HG03060 (cell line): ENCODE results near the gene APBB2.

Experiments used
- ATAC-seq: cut with Tn5 transposase; IDR thresholded peaks from one replicate; pipeline ENCODE4 v1.9.1; 2021; ENCODE audit warnings: low read depth, moderate number of reproducible peaks; ENCODE audit not compliant: unreplicated experiment

The APBB2 gene

DNA sequence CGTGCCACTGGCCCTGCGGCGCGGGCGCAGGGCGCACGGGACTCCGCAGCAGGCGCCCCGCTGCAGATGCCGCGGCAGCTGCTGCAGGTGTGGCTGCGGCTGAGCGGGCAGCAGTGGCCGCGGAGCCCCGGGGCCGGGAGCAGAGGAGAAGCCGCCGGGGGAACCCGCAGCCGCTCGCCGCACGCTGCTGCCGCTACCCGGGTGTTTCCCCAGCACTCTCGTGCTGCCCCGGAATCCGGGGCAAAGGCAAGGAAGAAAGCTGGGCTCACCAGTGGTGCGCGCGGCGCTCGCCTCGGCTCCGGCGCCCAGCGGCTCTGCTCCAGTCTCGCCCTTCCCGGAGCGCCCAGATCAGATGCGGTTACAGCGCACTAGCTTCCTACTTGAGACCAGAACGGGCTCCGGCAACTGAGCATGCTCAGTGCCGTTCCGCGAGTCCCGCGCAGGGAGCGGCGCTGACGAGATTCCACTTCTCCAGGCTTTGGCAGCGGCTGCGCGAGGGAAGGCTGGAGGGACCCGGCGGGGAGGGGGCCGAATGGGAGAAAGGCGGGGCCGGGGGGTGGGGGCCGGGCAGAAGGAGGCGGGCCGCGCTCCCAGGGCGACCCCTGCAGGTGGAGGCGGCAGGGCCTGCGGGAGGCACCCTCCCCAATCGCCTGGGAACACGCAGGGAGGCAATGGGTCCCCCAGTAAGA, at the start of gene APBB2:
Gene APBB2 (minus strand): TSS at position 407 of the 689 bp plus-strand sequence. CDS start 181,288 bp downstream, outside the sequence.
- no peak for ATAC-seq

GRCh38 chr4:41262198-41262597, 47.9 kb upstream of the APBB2 start:
- ATAC-seq = no peak

- ATAC-seq = no peak
Measured at GRCh38 chr4:41260116-41260733, 45.9 kb upstream of the APBB2 start.

DNA sequence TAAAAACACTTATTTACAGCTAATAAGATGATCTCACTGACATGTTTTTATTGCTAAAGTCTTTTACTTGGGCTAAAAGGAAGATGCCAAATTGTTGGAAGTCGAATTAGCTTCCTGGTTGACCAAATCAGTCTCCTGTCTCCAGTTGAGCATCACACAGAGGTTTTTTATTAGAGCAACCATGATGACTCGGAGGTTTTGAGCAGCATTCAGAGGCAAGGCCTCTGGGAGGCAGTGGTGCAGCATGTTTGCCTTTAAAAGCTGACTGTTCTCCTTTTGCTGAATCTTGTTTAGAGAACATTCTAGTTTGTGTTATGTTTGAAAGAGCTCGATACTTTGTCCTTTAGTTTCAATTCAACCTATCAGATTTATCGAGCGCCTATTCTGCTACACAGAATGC, 44.4 kb upstream of the APBB2 start:
- ATAC-seq = no peak

- no peak for ATAC-seq
Measured at GRCh38 chr4:41257906-41258305, 43.6 kb upstream of the APBB2 start.

DNA sequence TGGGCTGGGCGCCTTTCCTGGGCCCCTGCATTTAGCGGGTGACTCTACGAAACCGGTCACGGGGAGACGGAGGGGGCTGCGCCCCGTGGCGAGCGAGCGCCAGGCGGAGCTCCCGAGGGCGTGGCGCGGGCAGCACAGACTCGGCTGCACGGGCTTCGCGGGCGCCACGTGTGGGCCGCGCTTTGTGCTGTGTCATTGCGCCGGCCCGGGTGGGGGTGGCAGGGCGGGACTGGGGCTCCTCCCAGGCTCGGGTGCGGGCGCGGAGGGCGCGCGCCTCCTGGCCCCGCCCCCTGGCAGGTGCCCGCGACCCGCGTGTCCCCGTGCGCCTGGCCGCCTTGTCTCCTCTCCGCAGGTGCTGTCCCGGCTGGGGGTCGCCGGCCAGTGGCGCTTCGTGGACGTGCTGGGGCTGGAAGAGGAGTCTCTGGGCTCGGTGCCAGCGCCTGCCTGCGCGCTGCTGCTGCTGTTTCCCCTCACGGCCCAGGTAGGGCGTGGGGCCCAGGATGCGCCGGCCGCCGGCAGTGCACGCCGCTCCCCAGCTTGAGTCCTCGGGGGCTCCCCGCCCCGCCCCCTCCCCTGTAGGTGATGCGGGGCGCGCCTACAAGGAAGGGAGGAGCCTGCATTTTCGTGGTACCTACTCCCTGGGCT, 43.0 kb upstream of the APBB2 start:
- peak; percentile 28 for ATAC-seq

- peak; percentile 45 for ATAC-seq
Measured at GRCh38 chr4:41256740-41257256, 42.5 kb upstream of the APBB2 start, which contains the start of gene UCHL1. Gene UCHL1, plus strand, starts transcription at chr4:41256928. Its CDS starts 49 bp downstream, at chr4:41256977.

GRCh38 chr4:41256131-41256739, 41.9 kb upstream of the APBB2 start:
- no peak for ATAC-seq

DNA sequence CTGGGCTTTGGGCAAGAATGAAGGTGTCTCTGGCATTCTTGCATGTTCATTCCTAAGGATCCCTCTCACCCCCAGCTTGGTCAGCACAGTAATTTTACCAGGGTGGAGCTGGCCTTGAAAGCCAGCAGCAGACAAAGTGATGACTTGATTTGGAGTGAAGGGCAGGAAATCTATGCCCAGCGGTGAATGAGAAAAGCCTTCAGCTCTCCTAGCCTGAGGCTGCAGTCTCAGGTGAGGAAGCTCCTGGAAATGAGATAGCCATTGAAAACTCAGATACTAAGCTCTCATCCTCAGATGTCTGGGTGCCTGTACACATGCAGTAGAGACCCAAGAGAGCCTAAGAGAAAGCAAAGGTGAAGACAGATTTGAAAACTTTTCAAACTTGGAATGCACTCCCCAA, 31.6 kb upstream of the APBB2 start:
- ATAC-seq = no peak

DNA sequence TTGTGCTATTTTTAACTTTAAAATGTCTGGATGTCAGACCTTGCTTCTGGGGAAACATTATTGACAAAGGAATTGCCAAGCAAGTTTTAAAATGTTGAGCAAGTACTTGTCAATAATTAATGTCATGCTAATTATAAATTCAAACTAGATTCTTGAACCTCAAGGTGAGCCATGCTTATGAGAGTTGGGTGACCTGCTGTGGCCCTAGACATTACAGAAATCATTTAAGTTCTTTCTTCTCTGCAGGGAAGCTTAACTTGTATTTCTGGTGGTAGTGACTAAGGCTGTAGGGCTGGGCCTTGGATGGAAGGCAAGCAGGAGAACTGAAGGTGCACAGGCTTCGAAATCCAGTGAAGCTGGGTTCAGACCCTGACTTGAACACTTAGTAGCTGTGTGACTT, 27.6 kb upstream of the APBB2 start:
- no peak for ATAC-seq

GRCh38 chr4:41236508-41236907, 22.2 kb upstream of the APBB2 start:
- no peak for ATAC-seq

GRCh38 chr4:41236032-41236431, 21.7 kb upstream of the APBB2 start:
- ATAC-seq = no peak

GRCh38 chr4:41232856-41233255, 18.5 kb upstream of the APBB2 start:
- no peak for ATAC-seq

DNA sequence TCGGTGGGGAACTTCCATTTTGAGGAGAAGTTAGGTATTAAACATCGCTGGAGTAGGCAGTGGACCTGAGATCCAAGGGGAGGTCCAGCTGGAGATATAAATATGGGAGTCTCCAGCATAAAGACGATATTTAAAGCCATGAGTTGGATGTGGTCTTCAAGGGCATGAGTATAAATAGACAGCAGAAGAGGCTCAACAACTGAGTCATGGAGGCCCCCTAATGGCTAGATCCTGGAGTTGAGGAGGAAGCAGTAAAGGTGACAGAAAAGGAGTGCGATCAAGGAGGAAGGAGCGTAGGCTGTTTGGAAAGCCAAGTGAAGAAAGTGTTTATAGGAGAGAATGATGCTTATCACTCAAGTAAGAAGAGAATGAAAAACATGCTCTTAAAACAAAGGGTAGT, 18.1 kb upstream of the APBB2 start:
- no peak for ATAC-seq

- ATAC-seq = no peak
Measured at GRCh38 chr4:41227902-41228301, 13.6 kb upstream of the APBB2 start.

DNA sequence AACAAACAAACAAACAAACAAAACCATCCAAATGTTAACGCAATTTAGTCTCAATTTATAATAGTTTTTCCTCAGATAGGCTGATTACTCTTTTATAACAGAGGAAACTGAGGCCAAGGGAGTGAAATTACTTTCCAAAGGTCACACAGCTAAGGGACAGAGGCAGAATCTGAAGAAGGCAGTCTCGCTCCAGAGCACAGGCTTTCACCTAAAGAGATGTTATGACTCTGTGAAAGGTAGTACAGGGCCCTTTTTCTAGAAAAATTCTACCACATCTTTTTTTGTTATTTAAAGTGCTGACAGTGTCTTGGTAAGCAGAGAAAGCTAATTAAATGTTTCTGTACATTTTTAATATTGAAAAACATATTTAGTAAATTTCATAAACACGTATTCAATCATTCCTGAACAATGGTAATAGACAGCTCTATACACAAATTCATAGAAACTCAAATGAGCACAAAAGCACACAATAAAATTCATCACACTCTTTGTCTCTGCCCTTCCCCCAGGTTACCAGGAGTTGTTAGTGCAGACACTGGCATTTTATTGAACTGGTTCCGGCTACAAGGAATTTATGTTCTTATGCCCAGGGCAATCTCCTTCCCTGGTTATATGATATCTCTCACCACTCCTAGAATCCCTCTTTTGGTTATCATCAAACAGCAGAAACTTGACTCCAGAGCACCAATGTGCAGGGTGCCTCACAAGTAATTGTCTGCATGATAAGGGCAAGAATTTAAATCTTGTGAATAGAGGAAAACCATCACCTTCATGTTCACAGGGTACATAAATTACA, 7.7 kb upstream of the APBB2 start:
- ATAC-seq = no peak

- ATAC-seq = no peak
Measured at GRCh38 chr4:41219421-41219950, 5.1 kb upstream of the APBB2 start.

DNA sequence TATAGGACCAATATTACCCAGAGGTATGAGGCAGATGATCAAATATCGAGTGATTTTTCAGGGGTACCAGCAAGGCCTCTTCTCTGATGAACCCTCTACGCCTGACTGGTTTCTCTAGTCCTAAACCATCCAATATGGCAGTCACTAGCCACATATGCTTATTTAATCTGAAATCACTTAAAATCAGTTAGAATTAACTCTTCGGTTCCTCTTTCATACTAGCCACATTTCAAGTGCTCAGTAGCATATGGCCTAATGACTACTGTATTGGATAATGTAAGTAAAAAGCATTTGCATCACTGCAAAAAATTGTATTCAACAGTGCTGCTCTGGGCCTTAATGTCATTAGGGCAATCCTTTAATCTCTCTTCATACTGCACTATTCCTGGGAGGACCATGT, 4.4 kb upstream of the APBB2 start:
- no peak for ATAC-seq

DNA sequence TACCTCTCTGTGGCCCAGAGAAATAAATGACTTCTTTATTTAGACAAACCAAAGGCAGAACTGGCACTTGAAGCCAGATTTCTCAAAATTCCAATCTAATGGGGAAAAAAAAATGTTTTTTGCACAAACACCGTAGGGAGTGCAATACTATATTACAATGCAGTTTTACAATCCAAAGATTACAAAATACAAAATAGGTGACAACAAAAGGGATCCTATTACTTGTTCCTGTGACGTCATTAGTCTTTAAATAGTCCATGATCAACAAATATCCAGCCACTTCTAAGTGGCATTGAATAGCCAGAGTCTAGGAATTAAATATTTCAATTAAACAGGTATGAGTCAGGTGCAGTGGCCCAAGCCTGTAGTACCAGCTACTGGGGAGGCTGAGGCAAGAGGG, 3.0 kb upstream of the APBB2 start:
- no peak for ATAC-seq

DNA sequence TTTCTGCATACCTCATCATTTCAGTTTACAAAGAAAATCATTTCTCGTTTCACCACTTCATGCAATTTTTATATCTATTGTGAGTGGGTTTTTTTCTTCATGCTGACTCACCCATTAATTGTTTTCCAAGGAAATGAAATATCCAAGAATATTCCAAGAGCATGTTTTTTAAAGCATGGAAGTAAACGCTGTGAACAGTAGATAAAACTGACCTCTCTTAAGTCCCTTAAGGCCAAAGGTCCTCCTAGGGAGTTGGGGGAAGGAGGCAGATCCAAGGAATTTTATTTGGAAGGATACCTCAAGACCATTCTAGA, 2.6 kb upstream of the APBB2 start:
- ATAC-seq = no peak
